GM19324 (cell line): Measurements from ENCODE around the gene LILRA5.
"Not testable (repeated sequence)": the region's sequence is repeated elsewhere in the genome, so short reads cannot be mapped to it uniquely, and the experiment has no call there.

ENCODE experiments used
- ATAC-seq: cut with Tn5 transposase; IDR thresholded peaks from one replicate; pipeline ENCODE4 v1.9.1; 2021; ENCODE audit warnings: mild to moderate bottlenecking, moderate library complexity; ENCODE audit not compliant: unreplicated experiment, low FRiP score

LILRA5 gene

DNA sequence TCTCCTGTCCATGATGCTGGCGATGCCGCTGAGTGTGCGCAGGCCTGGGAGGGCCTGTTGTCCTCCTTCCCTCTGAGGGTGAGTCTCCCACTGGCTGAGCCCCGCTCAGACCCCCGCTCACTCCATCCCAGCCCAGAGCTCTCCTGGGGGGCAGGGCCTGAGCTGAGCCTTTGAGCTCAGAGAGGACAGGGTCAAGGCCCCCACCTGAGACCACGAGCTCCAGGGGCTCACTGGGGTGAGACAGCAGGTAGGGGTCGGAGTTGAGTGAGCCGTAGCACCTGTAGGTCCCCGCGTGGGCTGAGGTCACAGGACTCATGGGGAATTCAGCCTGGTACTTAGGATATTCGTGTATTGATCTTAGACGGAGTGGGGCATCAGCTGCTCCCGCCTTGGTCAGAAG is 34.9 kb downstream of the LILRA5 start:
- not testable (repeated sequence) for ATAC-seq

DNA sequence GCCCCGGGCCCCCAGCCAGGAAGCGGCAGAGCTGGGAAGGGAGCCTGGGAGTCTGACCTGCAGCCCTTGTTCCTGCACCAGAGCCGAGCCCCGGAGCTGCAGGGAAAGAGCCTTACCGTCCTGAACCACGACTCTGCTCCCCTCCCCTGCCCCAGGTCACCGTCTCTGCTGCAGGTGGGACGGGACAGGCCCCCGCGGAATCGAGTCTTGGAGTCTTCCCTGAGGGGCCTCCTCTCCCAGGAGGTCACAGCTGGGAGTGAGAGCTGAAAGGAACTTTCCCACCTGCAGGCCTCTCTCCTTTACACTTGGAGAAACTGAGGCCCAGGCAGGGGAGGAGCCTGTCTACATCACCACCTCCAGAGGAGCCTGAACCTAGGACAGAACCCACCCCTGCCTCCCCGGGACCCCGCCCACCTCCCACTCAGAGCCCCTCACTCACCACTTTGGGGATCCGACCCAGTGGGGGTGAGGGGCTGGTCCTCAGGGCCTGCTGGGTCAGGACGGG is 35.8 kb downstream of the LILRA5 start:
- ATAC-seq, result not testable (repeated sequence)

DNA sequence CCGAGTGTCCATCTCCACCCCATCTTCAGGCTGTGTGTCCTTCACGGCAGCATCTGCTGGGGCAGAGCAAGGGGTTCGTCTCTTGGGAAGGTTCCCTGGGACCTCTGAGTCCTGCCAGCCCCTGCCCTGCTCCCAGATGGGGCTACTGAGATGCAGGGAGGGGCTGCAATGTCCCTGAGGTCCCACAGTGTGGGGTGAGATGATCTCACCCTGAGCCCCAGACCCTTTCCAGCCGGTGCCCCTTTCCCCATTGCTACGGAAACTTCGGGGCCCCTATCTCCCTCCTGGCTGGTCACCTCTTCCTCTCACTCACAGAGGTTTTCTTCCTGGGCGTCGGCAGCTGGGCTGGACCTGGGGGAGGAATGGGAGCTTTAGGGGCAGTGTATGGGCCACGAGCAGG is 37.0 kb downstream of the LILRA5 start:
- no peak for ATAC-seq

DNA sequence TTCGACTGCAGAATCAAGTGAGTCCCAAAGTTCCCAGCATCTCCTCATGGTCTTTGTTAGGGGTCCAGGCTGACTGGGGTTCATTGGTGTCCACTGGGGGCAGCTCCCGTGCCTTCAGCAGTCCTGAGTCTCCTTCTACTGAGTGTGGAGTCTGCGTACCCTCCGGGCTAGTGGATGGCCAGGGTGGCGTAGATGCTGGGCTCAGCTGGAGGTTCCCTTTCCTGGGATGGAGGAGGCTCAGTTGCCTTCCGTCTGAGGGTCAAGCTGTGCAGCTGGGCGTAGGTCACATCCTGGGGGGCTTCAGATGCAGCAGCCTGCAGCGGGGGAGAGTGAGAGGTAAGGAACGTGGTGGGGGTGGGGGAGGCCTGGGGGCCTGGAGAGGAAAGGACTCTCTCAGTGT is 38.5 kb downstream of the LILRA5 start:
- not testable (repeated sequence) for ATAC-seq

DNA sequence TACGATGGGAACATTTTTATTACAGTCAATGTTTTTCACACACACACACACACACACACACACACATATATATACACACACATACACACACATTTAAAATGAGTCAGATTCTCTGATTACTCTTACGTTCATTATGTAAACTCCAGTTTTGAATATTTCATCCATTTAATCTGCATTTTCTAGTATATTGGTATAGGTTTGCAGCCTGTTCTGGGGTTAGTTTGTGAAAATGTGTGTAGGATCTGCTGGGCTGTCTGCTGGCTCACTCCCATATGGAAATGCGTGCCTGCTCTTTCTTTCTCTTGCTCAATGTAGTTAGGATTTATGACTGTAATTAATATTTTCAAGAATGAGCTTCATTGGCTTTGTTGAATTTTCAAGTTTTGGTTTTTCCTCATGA is 39.1 kb downstream of the LILRA5 start:
- no peak for ATAC-seq

DNA sequence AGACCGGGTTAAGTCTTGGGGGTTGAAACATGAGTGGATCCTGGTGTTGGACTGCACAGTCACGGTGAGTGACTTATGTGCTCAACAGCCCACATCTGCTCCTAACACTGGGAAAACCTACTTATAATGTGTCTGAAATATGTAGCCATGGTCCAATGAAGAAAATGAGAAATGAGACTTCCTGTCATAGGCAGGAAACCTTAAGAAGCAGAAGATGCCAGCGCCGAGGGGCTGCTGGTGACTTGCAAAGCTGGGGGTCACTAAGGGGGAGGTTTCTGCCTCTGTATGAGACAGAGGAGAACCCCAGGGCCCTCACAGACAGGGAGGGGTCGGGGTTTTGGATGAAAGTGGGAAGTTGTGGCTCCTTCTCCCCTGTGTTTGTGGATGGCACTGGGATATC is 40.8 kb downstream of the LILRA5 start:
- ATAC-seq, result not testable (repeated sequence)

DNA sequence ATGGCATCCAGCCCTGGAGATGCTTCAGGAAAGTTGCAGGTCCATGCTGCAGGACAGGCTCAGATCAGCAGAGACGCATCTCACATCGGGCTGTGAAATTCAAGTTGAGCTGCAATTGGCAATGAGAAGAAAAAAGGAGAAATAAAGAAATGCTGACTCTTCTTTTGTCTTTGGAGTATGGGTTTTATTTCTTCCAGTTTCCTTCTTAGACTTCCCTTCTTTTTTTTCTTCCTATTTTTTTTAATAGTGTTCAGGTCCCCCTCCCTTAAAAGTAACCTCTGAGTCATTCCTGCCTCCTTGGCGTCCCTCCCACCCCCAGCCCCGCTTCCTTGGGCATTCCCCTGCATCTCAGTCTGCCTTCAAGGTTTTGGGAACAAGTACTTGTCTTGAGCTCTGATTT is 41.4 kb downstream of the LILRA5 start:
- ATAC-seq, result not testable (repeated sequence)

DNA sequence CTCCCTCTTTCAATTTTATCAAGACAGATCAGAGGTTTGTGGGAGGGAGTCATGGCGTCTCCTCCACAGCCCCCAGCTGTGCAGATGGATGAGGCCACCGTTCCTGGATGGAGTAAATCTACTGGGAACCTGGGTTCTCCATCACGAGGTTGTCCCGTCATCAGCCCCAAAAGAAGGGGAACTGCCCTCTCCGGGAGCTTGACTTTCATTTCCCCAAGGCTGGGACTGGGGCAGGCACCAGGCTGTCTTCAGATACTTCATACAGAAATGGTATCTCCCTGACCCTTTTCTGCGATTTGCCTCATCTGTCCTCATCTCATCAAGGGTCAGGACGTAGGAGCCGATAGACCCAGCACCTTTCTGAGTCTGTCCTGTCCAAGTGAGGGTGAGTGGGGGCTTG is 41.9 kb downstream of the LILRA5 start:
- no peak for ATAC-seq

DNA sequence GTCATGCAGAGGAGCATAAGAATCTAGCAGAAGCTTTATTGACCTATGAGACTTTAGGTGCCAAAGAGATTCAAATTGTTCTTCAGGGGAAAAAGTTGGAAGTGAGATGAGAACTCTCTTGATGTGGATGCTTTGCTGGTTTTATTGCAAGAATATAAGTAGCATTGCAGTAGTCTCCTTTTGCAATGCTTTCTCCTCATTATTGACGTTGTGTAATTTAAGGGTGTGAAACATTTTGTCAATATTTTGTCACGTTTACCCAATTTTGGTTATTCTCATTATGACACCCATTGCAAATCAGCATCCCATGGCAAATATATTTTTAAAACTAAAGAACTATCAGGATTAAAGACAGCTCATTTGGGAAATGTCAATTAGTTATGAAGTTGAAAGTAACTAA is 44.0 kb downstream of the LILRA5 start:
- no peak for ATAC-seq

DNA sequence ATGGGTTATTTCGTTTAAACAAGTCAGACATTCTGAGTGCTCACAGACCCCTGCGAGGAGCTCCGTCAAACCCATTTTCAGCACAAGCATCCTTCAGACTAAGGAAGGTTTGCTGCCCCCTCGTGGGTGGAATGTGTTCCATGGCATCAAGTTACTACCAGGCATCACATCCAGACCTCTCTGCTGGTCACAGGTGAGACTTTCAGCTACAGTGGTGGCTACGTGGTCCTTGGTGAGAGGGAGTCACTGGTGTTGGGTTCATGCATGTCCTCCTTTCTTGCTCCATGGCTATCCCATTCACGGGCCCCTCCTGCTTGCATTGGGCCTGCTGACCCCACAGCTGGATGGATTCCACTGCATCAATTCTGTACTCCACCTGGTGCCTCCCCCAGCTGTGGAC is 46.8 kb downstream of the LILRA5 start:
- no peak for ATAC-seq

DNA sequence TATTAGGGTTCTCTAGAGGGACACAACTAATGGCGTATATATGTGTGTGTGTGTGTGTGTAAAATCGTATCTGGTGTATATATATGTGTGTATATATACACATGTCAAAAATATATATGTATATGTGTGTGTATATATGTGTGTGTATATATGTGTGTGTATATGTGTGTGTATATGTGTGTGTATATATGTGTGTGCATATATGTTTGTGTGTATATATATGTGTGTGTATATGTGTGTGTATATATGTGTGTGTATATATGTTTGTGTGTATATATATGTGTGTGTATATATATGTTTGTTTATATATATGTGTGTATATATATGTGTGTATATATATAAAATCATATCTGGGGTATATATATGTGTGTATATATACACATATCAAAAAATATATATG is 50.5 kb downstream of the LILRA5 start:
- ATAC-seq, result no peak

DNA sequence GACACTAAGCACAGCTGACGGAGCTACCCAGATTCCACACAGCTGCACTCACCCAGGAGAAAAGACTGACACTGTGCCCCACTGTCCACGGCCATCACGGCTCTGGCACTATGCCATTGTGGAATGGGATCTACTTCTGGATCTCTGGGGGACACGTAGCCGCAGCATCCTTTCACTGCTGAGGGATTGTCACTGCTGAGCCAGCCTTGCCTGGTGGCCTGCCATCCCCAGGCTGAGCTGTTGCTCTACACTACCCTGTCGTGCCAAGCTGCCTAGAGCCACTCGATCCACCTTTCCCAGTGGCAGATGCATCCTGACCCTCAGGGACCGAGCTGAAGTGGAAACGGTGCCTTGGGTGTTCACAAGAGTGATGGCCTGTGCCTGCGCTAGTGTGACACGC is 50.9 kb downstream of the LILRA5 start:
- ATAC-seq, result no peak

DNA sequence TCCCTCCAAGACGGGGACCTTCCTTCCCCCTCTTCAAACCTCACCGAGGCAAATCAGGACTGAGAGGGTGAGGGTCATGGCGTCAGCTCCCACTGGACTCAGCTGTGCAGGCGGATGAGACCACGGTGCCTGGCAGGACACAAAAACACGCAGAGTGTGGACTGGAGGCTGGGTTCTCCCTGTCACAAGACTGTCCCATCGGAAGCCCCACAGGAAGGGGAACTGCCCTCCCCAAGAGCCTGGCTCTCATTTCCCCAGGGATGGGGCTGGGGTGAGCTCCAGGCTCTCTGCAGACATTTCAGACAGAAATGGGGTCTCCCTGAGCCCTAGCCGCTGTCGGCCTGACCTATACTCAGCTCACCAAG is 55.9 kb downstream of the LILRA5 start, which contains the start of gene LILRB5:
Gene LILRB5, minus strand, starts transcription at position 158 of the 365 bp plus-strand sequence. Its CDS starts 80 bp downstream, at position 78.
- ATAC-seq, result no peak
